ENCODE results near the gene ATP7B.

The ATP7B gene

DNA sequence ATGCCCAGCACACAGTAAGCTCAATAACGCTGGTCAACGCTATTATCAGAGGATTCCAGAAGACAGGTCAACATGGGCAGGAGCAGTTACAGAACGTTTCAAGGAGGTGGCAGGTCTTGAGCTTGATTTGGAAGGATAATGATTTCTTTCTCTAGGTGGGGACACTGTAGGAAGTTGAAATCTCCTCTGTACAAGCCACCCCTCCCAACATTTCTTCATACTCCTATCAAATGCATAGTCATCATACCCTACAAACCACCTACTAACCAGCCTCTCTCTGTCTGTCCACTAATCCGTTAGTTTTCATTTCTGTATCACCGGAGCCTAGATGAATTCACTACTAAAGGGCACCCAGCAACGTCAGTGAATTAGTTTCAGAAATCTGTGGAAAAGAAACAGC is 1.3 kb downstream of the ATP7B start:
- TF ChIP-seq NFRKB (IDR thresholded peaks at IDR 0.05) (no peak), ELF4 (IDR thresholded peaks at IDR 0.05) (no peak), FOXK2 (IDR thresholded peaks at IDR 0.05) (no peak), FOXM1 (IDR thresholded peaks at IDR 0.05; ENCODE audit: borderline replicate concordance) (no peak), CTBP1 (IDR thresholded peaks at IDR 0.05; ENCODE audit: borderline replicate concordance) (no peak), FOXA1 (IDR thresholded peaks at IDR 0.05) (no peak), HDGF (IDR thresholded peaks at IDR 0.05; ENCODE audit: borderline replicate concordance) (no peak), TARDBP (IDR thresholded peaks at IDR 0.05) (no peak), ZNF384 (IDR thresholded peaks at IDR 0.05) (no peak), BHLHE40 (IDR thresholded peaks at IDR 0.05; ENCODE audit: borderline replicate concordance) (no peak)
- CTCF ChIA-PET, result no interaction called here
- no peak for DNase-seq (ENCODE audit: extremely low spot score)
- POLR2A ChIA-PET, result no interaction called here

DNA sequence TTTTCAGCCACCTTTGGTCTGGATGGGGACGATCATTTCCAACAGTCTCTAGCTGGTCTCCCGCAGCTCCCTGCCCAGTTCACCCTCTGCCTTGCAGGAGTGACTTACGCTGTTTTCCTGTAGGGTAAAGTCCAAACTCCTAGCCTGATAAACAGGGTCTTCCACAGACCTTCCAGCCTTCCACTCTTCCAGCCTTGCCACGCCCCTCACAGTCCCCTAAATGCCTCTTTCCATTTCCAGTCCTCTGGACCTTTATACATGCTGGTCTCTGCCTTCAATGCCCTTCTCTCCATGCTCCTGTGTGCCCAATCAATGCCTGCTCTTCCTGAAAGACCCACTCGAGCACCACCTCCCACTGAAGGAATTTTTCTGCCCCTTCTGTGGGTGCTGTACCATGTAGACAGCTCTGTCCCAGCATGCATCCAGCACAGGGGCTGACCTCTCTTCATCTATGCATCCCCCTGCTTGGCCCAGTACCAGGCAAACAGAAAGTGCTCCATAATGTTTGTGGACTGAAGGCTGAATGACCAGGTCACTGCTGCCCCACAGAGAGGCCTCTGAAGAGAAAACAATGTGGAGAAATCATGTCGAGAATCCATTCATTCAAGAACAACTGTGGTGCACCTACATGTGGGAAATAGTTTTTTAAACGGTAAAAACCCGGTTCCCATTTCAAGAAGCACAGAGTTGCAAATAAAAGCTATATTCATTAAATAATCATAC is 4.6 kb downstream of the ATP7B start:
- DNase-seq (ENCODE audit: extremely low spot score), result no peak
- CTCF ChIA-PET, result no interaction called here
- POLR2A ChIA-PET, result no interaction called here
- TF ChIP-seq LEF1 (IDR thresholded peaks at IDR 0.05; ENCODE audit: borderline replicate concordance) (no peak), ELF4 (IDR thresholded peaks at IDR 0.05) (no peak), SP1 (IDR thresholded peaks at IDR 0.05) (no peak), L3MBTL2 (conservative IDR thresholded peaks at IDR 0.05) (no peak), FOXM1 (IDR thresholded peaks at IDR 0.05; ENCODE audit: borderline replicate concordance) (no peak), BHLHE40 (IDR thresholded peaks at IDR 0.05; ENCODE audit: borderline replicate concordance) (no peak), ZNF384 (IDR thresholded peaks at IDR 0.05) (no peak)

DNA sequence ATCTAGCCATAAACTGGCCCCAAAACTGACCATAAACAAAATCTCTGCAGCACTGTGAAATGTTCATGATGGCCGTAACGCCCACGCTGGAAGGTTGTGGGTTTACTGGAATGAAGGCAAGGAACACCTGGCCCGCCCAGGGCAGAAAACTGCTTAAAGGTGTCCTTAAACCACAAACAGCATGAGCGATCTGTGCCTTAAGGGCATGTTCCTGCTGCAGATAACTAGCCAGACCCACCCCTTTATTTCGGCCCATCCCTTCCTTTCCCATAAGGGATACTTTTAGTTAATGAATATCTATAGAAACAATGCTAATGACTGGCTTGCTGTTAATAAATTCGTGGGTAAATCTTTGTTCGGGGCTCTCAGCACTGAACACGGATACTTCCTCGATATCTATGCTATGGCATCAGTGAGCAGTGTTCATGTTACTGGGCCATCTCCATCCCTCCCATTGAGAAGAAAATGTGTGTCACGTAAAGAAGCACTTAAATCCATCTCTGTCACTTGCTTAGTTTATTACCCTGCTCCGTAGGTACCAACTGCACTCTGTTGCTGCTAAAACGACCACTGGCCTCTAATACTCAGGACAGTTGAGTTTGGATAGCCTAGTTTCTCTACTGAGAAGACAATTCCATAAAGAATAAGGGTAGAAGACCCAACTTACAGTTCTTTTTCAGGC is 5.3 kb downstream of the ATP7B start:
- no peak for DNase-seq (ENCODE audit: extremely low spot score)
- ChIA-PET CTCF (no interaction called here), POLR2A (no interaction called here)
- TF ChIP-seq SUZ12 (IDR thresholded peaks at IDR 0.05), result no peak
- TF ChIP-seq ZNF384 (IDR thresholded peaks at IDR 0.05), result no peak
- TF ChIP-seq, protein P1, sequence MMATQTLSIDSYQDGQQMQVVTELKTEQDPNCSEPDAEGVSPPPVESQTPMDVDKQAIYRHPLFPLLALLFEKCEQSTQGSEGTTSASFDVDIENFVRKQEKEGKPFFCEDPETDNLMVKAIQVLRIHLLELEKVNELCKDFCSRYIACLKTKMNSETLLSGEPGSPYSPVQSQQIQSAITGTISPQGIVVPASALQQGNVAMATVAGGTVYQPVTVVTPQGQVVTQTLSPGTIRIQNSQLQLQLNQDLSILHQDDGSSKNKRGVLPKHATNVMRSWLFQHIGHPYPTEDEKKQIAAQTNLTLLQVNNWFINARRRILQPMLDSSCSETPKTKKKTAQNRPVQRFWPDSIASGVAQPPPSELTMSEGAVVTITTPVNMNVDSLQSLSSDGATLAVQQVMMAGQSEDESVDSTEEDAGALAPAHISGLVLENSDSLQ (IDR thresholded peaks at IDR 0.05), result peak; percentile 55

DNA sequence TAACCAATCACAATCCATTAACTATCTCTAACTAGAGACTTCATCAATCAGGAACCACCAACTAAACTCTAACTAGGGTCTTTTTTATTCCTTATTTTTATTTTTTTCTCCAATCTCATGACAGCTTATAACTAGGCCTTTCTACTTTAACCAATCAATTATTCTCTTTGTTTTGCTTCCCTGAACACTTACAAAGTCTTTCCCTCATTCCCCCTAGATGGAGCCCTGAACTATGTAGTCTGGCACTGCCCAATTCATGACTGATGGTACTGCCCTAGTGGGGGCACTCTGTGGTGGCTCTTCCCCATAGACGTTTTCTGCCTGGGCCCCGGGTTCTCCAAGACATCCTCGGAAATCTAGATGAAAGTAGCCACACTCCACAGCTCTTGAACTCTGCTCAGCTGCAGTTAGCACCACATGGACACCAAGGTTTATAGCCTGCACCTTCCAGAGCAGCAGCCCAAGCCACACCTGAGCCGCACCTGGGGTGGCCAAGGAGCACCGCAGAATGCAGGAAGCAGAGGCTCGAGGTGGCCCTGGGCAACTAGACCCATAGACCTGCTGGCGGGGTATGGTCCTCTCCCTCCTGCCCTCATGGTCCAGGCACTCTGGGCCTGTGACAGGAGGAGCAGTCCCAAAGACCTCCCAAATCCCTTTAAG is 6.6 kb downstream of the ATP7B start:
- TF ChIP-seq NFRKB (IDR thresholded peaks at IDR 0.05), result no peak
- CTCF ChIA-PET, result interaction anchor here (0.7 to 1.1 kb wide), 2 partner anchors 126 to 152 kb away, joined by 3 read pairs; no protein-coding TSS in a partner anchor
- POLR2A ChIA-PET, result no interaction called here
- no peak for DNase-seq (ENCODE audit: extremely low spot score)

DNA sequence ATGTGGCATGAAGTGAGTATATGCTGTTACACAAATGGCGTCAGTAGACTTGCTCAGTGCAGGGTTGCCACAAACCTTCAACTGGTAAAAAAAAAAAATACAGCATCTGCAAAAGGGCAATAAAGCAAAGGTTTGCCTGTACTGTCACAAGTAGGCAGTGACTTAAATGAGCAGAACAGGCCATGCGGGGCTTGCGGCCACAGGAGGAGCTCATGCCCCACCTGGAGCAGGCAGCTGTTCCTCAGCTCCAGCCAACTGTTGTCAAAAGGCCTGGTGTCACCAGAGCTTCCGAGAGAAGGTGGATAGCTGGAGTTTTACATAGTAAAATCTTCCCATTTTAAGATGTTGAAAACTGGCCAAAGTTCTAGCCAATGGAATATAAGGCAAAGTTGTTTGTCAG is 7.7 kb downstream of the ATP7B start:
- ChIA-PET POLR2A (no interaction called here), CTCF (interaction anchor here (0.6 to 1.1 kb wide), 3 partner anchors 9 to 153 kb away, joined by 3 read pairs; partner anchors contain the start of gene ALG11)
- no peak for TF ChIP-seq LEF1 (IDR thresholded peaks at IDR 0.05; ENCODE audit: borderline replicate concordance)
- no peak for TF ChIP-seq ELF4 (IDR thresholded peaks at IDR 0.05)
- TF ChIP-seq SP1 (IDR thresholded peaks at IDR 0.05), result no peak
- TF ChIP-seq FOXA1 (IDR thresholded peaks at IDR 0.05), result no peak
- no peak for TF ChIP-seq FOXM1 (IDR thresholded peaks at IDR 0.05; ENCODE audit: borderline replicate concordance)
- TF ChIP-seq BHLHE40 (IDR thresholded peaks at IDR 0.05; ENCODE audit: borderline replicate concordance), result no peak
- TF ChIP-seq SUZ12 (IDR thresholded peaks at IDR 0.05), result no peak
- TF ChIP-seq ZNF384 (IDR thresholded peaks at IDR 0.05), result no peak
- TF ChIP-seq, protein P1 (IDR thresholded peaks at IDR 0.05), result no peak
- TF ChIP-seq HDGF (IDR thresholded peaks at IDR 0.05; ENCODE audit: borderline replicate concordance), result no peak
- TF ChIP-seq NFRKB (IDR thresholded peaks at IDR 0.05), result no peak
- TF ChIP-seq L3MBTL2 (conservative IDR thresholded peaks at IDR 0.05), result no peak
- no peak for DNase-seq (ENCODE audit: extremely low spot score)

DNA sequence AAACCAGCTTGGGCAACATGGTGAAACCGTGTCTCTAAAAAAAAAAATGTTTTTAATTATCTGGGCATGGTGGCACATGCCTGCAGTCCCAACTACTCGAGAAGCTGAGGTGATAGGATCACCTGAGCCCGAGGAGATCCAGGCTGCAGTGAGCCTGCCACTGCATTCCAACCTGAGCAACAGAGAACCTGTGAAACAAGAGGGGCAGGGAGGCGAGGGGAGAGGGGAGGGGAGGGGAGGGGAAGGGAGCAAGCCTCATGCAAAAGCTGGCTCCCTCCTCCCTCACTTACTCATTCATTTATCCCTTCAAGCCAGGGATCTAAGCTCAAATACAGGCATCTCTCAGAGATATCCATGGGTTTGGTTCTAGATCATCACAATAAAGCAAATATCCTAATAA is 8.9 kb downstream of the ATP7B start:
- TF ChIP-seq CTBP1 (IDR thresholded peaks at IDR 0.05; ENCODE audit: borderline replicate concordance) (no peak), BHLHE40 (IDR thresholded peaks at IDR 0.05; ENCODE audit: borderline replicate concordance) (no peak), ARNT (IDR thresholded peaks at IDR 0.05) (no peak)
- TF ChIP-seq, protein P1 (IDR thresholded peaks at IDR 0.05), result no peak
- ChIA-PET CTCF (interaction anchor here (0.5 to 0.6 kb wide), 2 partner anchors 9 to 127 kb away, joined by 3 read pairs; no protein-coding TSS in a partner anchor), POLR2A (no interaction called here)
- DNase-seq (ENCODE audit: extremely low spot score), result no peak

Measured in HEK293T (cell line).